K562 (cell line): ENCODE measurements around the gene OST4. TPM values are rescaled to one million over a fixed set of nuclear protein-coding genes. Genes with fewer than 3 reads are reported as not detected.
A peak's percentile ranks its signal among the peaks of the same experiment; 100 is the strongest.

Experiments used
- CBX2 ChIP-seq: fragments of 200-600 bp; sonication (generic); IDR thresholded peaks from one replicate; pipeline ENCODE4 v1.6.1; 2012; ENCODE audit warnings: mild to moderate bottlenecking, low read length, inconsistent platforms; ENCODE audit not compliant: insufficient read depth, poor library complexity, severe bottlenecking
- CHD2 ChIP-seq: IDR thresholded peaks from 2 replicates; pipeline ENCODE4 v1.6.1; 2011; ENCODE audit warnings: low read depth, low read length
- E2F3 ChIP-seq: fragments of 250-450 bp; sonication (Bioruptor Pico); IDR thresholded peaks from 2 replicates; pipeline ENCODE4 v1.4.0; 2020; ENCODE audit warnings: mild to moderate bottlenecking
- ELF1 ChIP-seq: fragments of 200-800 bp; sonication (Bioruptor generic); IDR thresholded peaks from 2 replicates; pipeline ENCODE4 v1.6.1; 2016; ENCODE audit warnings: missing genetic modification characterization, missing compliant biosample characterization
- GTF2A2 ChIP-seq: IDR thresholded peaks from 2 replicates; pipeline ENCODE4 v1.6.1; 2016; ENCODE audit warnings: mild to moderate bottlenecking, missing genetic modification characterization, missing compliant biosample characterization
- IRF1 ChIP-seq: sonication (generic); formaldehyde crosslinking; IDR thresholded peaks from 2 replicates; pipeline ENCODE4 v1.8.0; 2022; ENCODE audit warnings: missing genetic modification reagents, mild to moderate bottlenecking, borderline replicate concordance
- MLX ChIP-seq, 2 experiments: fragments of 450-650 bp in 1 of 2; sonication (generic) in 1 of 2; formaldehyde crosslinking; conservative IDR thresholded peaks; 2 replicates each; pipeline versions ENCODE4 v1.4.0 to v1.8.1; 2020 to 2022; ENCODE audit warnings: mild to moderate bottlenecking in 1 of 2, missing genetic modification reagents in 1 of 2
- MNT ChIP-seq, 2 experiments: fragments of 450-650 bp; conservative IDR thresholded peaks; 2 replicates each; pipeline ENCODE4 v1.6.1; 2017; ENCODE audit warnings: mild to moderate bottlenecking in 2 of 2, moderate library complexity in 2 of 2
- PML ChIP-seq: IDR thresholded peaks from 2 replicates; pipeline ENCODE4 v1.6.1; 2012; ENCODE audit warnings: low read length, inconsistent platforms
- POLR2G ChIP-seq: fragments of 200-400 bp; formaldehyde crosslinking; IDR thresholded peaks from 2 replicates; pipeline ENCODE4 v1.6.1; 2017; ENCODE audit warnings: low read depth, mild to moderate bottlenecking, antibody characterized with exemption, low read length, moderate library complexity
- PTRF ChIP-seq: fragments of 450-650 bp; IDR thresholded peaks from 2 replicates; pipeline ENCODE4 v1.6.1; 2016; ENCODE audit warnings: mild to moderate bottlenecking, missing genetic modification characterization, missing compliant biosample characterization
- PURB ChIP-seq: sonication (generic); formaldehyde crosslinking; IDR thresholded peaks from 2 replicates; pipeline ENCODE4 v1.9.0; 2021; ENCODE audit warnings: low read depth, mild to moderate bottlenecking, missing genetic modification reagents
- RBM25 ChIP-seq: fragments of 200-400 bp; formaldehyde crosslinking; IDR thresholded peaks from 2 replicates; pipeline ENCODE4 v1.6.1; 2018; ENCODE audit warnings: low read length, low read depth, moderate library complexity; ENCODE audit not compliant: severe bottlenecking
- SMARCC2 ChIP-seq: fragments of 450-650 bp; IDR thresholded peaks from 2 replicates; pipeline ENCODE4 v1.6.1; 2017; ENCODE audit warnings: antibody characterized with exemption, moderate library complexity, mild to moderate bottlenecking, low read depth
- SREBF2 ChIP-seq: sonication (generic); formaldehyde crosslinking; IDR thresholded peaks from 2 replicates; pipeline ENCODE4 v1.4.0; 2020; ENCODE audit warnings: mild to moderate bottlenecking, missing genetic modification reagents
- U2AF1 ChIP-seq: fragments of 200-400 bp; formaldehyde crosslinking; optimal IDR thresholded peaks from 2 replicates; pipeline ENCODE3; 2017; ENCODE audit warnings: mild to moderate bottlenecking, low read depth, low read length, moderate library complexity
- ZBTB34 ChIP-seq: fragments of 250-450 bp; sonication (Bioruptor Pico); IDR thresholded peaks from 2 replicates; pipeline ENCODE4 v1.8.0; 2021; ENCODE audit warnings: mild to moderate bottlenecking, moderate library complexity
- ZFX ChIP-seq: sonication (generic); formaldehyde crosslinking; IDR thresholded peaks from 2 replicates; pipeline ENCODE4 v1.8.0; 2022; ENCODE audit warnings: mild to moderate bottlenecking, missing genetic modification reagents, moderate library complexity
- ZNF232 ChIP-seq: sonication (generic); formaldehyde crosslinking; IDR thresholded peaks from 2 replicates; pipeline ENCODE4 v1.8.0; 2022; ENCODE audit warnings: mild to moderate bottlenecking, missing genetic modification reagents
- ZNF551 ChIP-seq: fragments of 250-450 bp; sonication (Bioruptor Pico); IDR thresholded peaks from 2 replicates; pipeline ENCODE4 v1.5.0; 2021; ENCODE audit warnings: mild to moderate bottlenecking, moderate library complexity
- ZNF696 ChIP-seq: fragments of 250-450 bp; sonication (Bioruptor Pico); conservative IDR thresholded peaks from 2 replicates; pipeline ENCODE4 v1.4.0; 2020; ENCODE audit warnings: mild to moderate bottlenecking, moderate library complexity
- ZNF79 ChIP-seq: fragments of 250-450 bp; sonication (Bioruptor Pico); IDR thresholded peaks from 2 replicates; pipeline ENCODE4 v1.4.0; 2020; ENCODE audit warnings: low read depth, mild to moderate bottlenecking, moderate library complexity
- polyA plus RNA-seq, 8 experiments: library from polyadenylated mRNA; depleted of rRNA in 4 of 8; stranded (reverse) in 5 of 8; unstranded in 3 of 8; fragments of >200 nt; fragmentation: Nextera tagmentation in 2 of 8; fragmentation: Illumina TruSeq in 1 of 8; extraction: Ambion mirVana in 2 of 8; extraction: Trizol in 1 of 8; gene quantifications; 2 replicates each; pipeline versions ENCODE4 v1.2.1 to v1.2.3, GENCODE V29; 2011 to 2014; ENCODE audit warnings: inconsistent platforms in 1 of 8, missing spikeins in 1 of 8
- total RNA-seq, 7 experiments: library from RNA; depleted of rRNA in 6 of 7; stranded (reverse); fragments of >200 nt in 6 of 7; fragmentation: Illumina TruSeq in 2 of 7; extraction: Trizol in 2 of 7; gene quantifications; 2 replicates each; pipeline versions ENCODE4 v1.2.1 to v1.2.3, GENCODE V29; 2011 to 2021; ENCODE audit warnings: low replicate concordance in 1 of 7

OST4 gene
- total and polyA plus RNA-seq, 9 of the 15 experiments (the other 6 are each of a cell fraction or from before 2014, with no cell fraction given) = 186 to 1,155 (median 355) TPM

GRCh38 chr2:27050996-27051901 is 20.2 kb downstream of the OST4 start, which contains the start of gene AGBL5 (continued):
- peak; percentile 92 for TF ChIP-seq POLR2G
- no peak for TF ChIP-seq PURB (CRISPR knock-in tag)
- no peak for TF ChIP-seq SMARCC2
- peak; percentile 94 for TF ChIP-seq RBM25
- TF ChIP-seq ZNF232 = 0 out of 2 replicates have a peak, but pooled peaks have one; percentile 4
- TF ChIP-seq MNT (conservative IDR thresholded peaks at IDR 0.05) = peak in 1 of 2 experiments; percentile 51; a peak in 1 of 4 replicates
- no peak for TF ChIP-seq ZNF551
- peak; percentile 14; the same call in 1 of the 2 replicates for TF ChIP-seq PML
- TF ChIP-seq ZNF696 = no peak
- TF ChIP-seq PTRF (tag) = 0 out of 2 replicates have a peak, but pooled peaks have one; percentile 10
- no peak for TF ChIP-seq ZBTB34
- TF ChIP-seq IRF1 (CRISPR knock-in tag) = peak; percentile 87; the same call in 1 of the 2 replicates
- 0 out of 2 replicates have a peak, but pooled peaks have one; percentile 52 for TF ChIP-seq SREBF2 (CRISPR knock-in tag)
- peak; percentile 85 for TF ChIP-seq E2F3 (CRISPR knock-in tag)
- no peak for TF ChIP-seq CBX2
- TF ChIP-seq U2AF1 = no peak
- TF ChIP-seq ELF1 = peak; percentile 77
- peak; percentile 45; the same call in 1 of the 2 replicates for TF ChIP-seq ZFX (CRISPR knock-in tag)
- TF ChIP-seq GTF2A2 (tag) = no peak
- TF ChIP-seq MLX (CRISPR knock-in tag; conservative IDR thresholded peaks at IDR 0.05) = no peak; a peak in 1 of 4 replicates
- TF ChIP-seq CHD2 = peak; percentile 51; the same call in 1 of the 2 replicates
- TF ChIP-seq ZNF79 (CRISPR knock-in tag) = no peak
